HG03442 (cell line): Measurements from ENCODE around the gene HOXA10.

ENCODE experiments used
- ATAC-seq: cut with Tn5 transposase; IDR thresholded peaks from one replicate; pipeline ENCODE4 v1.9.1; 2021; ENCODE audit warnings: mild to moderate bottlenecking, moderate library complexity; ENCODE audit not compliant: unreplicated experiment

Gene HOXA10

GRCh38 chr7:27180431-27181420 is 6.6 kb upstream of the HOXA10 start:
- no peak for ATAC-seq

- ATAC-seq, result no peak
Observed at GRCh38 chr7:27179503-27180430, 5.6 kb upstream of the HOXA10 start.

GRCh38 chr7:27179030-27179429 is 4.9 kb upstream of the HOXA10 start:
- ATAC-seq, result no peak

GRCh38 chr7:27178366-27178765 is 4.2 kb upstream of the HOXA10 start:
- ATAC-seq, result no peak

GRCh38 chr7:27177795-27178320 is 3.7 kb upstream of the HOXA10 start:
- ATAC-seq, result no peak

- no peak for ATAC-seq
Observed at GRCh38 chr7:27176962-27177794, 3.1 kb upstream of the HOXA10 start.

GRCh38 chr7:27176524-27176845 is 2.4 kb upstream of the HOXA10 start:
- ATAC-seq, result no peak

- ATAC-seq, result no peak
Observed at GRCh38 chr7:27175626-27176523, 1.8 kb upstream of the HOXA10 start.

GRCh38 chr7:27174874-27175625 is 930 bp upstream of the HOXA10 start:
- ATAC-seq, result no peak

GRCh38 chr7:27173511-27173955 is 587 bp downstream of the HOXA10 start:
- no peak for ATAC-seq

- ATAC-seq, result no peak
Observed at GRCh38 chr7:27172823-27173510, 1.2 kb downstream of the HOXA10 start.

GRCh38 chr7:27172315-27172774 is 1.8 kb downstream of the HOXA10 start:
- ATAC-seq, result no peak

GRCh38 chr7:27171637-27172314 is 2.3 kb downstream of the HOXA10 start:
- no peak for ATAC-seq

- ATAC-seq, result no peak
Observed at GRCh38 chr7:27171325-27171636, 2.8 kb downstream of the HOXA10 start.

- ATAC-seq, result no peak
Observed at GRCh38 chr7:27170426-27171324, 3.4 kb downstream of the HOXA10 start.

GRCh38 chr7:27169658-27170425 is 4.3 kb downstream of the HOXA10 start:
- ATAC-seq, result no peak
